ENCODE measurements around the gene NCOR1.

DNA sequence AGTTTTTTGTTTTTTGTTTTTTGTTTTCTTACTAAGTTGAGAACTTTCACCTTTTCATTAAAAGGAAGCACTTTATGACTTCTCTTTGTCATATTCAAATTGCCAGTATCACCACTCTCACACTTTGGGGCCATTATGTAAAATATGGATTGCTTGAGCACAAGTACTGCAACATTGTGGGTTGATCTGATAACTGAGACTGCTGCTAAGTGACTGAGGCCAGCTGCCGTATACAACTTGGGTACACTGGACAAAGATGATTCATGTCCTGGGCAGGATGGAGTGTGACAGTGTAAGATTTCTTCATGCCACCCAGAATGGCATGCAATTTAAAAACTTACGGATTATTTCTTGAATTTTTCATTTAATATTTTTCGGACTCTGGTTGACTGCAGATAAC, 207.9 kb downstream of the NCOR1 start:
- TF ChIP-seq, protein P1, sequence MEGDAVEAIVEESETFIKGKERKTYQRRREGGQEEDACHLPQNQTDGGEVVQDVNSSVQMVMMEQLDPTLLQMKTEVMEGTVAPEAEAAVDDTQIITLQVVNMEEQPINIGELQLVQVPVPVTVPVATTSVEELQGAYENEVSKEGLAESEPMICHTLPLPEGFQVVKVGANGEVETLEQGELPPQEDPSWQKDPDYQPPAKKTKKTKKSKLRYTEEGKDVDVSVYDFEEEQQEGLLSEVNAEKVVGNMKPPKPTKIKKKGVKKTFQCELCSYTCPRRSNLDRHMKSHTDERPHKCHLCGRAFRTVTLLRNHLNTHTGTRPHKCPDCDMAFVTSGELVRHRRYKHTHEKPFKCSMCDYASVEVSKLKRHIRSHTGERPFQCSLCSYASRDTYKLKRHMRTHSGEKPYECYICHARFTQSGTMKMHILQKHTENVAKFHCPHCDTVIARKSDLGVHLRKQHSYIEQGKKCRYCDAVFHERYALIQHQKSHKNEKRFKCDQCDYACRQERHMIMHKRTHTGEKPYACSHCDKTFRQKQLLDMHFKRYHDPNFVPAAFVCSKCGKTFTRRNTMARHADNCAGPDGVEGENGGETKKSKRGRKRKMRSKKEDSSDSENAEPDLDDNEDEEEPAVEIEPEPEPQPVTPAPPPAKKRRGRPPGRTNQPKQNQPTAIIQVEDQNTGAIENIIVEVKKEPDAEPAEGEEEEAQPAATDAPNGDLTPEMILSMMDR (IDR thresholded peaks at IDR 0.05; ENCODE audit: low read length): no peak
- TF ChIP-seq EZH2phosphoT487 (IDR thresholded peaks at IDR 0.05; ENCODE audit: low read length): no peak
